GM19463 (cell line): ENCODE results near the gene UFSP2.

Experiments used
- ATAC-seq: cut with Tn5 transposase; IDR thresholded peaks from one replicate; pipeline ENCODE4 v1.9.1; 2021; ENCODE audit warnings: mild to moderate bottlenecking, moderate library complexity; ENCODE audit not compliant: unreplicated experiment

The UFSP2 gene

DNA sequence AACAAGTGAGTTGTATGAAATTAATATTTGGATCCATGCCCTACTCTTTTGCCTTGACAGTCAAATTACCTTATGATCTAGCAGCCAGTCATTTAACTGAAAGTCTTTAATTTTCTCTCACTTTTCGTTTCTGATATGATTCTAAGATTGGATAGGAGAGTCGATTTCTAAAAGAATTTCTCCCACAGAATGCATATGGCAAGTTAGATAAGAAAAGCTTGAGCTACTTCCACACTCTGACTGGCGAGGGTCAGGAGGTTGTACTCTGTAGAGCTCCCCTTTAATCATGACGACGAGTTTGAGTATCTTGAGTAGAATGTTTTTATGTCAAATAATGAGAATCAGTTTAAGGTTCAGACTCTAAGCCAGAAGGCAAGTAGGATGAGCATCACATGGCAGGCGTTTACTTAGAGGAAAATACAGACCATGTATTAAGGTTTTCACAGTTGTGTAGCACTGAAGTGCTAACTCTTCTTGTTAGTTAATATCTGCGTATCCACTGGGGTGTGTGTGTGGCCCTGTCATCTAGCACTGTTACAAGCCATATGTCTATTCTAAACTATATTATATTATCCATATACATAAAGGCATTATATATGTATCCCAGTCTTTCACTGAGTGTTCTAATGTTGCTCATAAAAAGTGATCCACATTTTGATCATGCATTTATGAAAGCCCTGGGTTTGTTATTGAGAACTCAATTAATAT is 67.9 kb downstream of the UFSP2 start:
- ATAC-seq, result no peak

DNA sequence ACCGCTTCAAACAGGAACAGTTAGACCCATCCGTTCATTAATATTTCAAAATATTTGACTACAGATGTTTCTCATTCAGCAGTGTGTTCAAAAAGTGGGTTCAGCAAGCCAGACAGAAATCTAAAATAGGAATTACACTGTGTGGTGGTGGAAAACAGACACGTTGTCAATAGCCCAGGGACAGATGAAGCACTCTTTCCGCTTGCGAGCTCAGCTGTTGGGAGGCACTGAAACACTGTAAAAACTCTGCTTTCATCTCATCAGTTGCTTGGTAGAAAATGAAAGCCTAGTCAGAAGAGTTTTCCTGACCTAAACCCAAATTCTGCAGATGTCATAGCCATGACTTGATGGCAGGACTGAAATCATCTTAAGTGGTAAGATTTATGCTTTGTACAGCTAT is 68.6 kb downstream of the UFSP2 start:
- ATAC-seq, result no peak

DNA sequence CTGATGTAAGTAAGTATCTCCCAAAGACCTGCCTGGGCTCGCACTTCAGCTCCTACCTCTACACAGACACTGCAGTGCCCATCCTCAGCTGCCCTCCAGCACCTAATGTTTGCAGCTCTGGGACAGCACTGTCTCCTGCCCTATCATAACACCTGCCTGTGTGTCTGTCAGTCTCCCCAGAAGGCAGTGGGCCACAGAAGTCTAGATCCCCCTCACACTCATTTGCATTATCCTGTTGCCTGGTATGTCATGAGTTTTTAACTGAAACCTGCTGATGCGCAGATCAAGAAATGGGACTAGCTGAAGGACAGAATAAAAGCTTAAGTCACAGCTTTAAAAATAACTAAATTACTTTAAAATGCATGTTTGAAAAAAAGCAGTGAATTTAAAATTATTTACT is 73.0 kb downstream of the UFSP2 start:
- no peak for ATAC-seq

DNA sequence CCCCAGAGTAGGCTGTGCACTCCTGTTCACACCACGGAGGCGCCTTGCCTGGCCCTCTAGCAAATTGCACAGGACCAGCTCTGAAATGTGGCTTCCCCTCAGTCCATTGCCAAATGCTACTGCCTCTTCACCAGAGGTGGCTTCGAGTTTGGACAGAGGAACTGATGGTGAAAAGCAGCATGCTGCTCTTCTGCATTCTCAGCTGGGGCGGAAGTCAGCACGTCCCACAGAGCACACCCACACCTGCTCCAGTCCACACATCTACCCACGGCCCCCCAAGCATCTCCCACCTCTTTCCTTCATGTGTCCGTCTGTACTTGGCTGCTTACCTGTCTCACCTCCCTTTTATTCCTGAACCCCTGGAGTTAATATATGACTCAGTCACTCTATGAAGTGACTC is 73.6 kb downstream of the UFSP2 start:
- no peak for ATAC-seq

DNA sequence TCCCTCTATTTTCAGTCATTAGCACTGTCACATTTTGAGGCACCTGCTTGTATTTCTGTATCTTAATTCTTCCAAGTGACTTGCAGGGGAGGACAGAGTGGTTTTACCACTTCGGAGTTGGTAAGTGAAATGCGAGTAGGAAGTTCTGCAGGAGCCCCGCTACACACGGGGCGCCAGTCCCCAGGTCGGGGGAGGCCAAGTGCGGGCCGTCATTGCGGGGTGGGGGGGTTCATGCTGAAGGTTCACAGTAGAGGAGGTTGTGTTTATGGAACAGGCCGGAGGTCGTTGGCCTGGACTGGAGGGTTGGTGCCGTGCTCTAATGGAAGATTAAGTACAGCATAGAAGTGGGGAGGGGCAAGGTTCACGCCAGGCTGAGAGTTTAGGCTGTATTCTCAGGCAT is 74.1 kb downstream of the UFSP2 start:
- ATAC-seq, result no peak
